Tibial artery (tissue), 4 donors: ENCODE results near the gene NTM.
A peak's percentile ranks its signal among the peaks of the same experiment; 100 is the strongest.

ENCODE experiments used
- DNase-seq, 2 donors: peaks; one replicate each; pipeline ENCODE4 v3.0.0-alpha.2; 2019
- H3K27ac ChIP-seq, 2 donors: fragments of 200-600 bp; sonication (generic) in 1 of 2; 1 replicate in 1 of 2; 2 replicates in 1 of 2; pipeline ENCODE4 v1.5.1; 2018 to 2019; ENCODE audit warnings: mild to moderate bottlenecking in 1 of 2
- H3K27me3 ChIP-seq, 2 donors: fragments of 200-600 bp; sonication (generic) in 1 of 2; one replicate each; pipeline versions ENCODE4 v1.5.1 to v1.6.0; 2016 to 2019
- H3K36me3 ChIP-seq, 3 donors: fragments of 200-600 bp; sonication (generic) in 2 of 3; one replicate each; pipeline ENCODE4 v1.5.1; 2016 to 2019; ENCODE audit warnings: mild to moderate bottlenecking in 2 of 3
- H3K4me1 ChIP-seq, 4 donors: fragments of 200-600 bp; sonication (generic) in 2 of 4; 1 replicate in 3 of 4; 2 replicates in 1 of 4; pipeline ENCODE4 v1.5.1; 2016 to 2019
- H3K4me3 ChIP-seq, 2 donors: fragments of 200-600 bp; sonication (generic) in 1 of 2; 1 replicate in 1 of 2; 2 replicates in 1 of 2; pipeline ENCODE4 v1.5.1; 2018 to 2019; ENCODE audit warnings: mild to moderate bottlenecking in 2 of 2
- H3K9me3 ChIP-seq, 3 donors: fragments of 200-600 bp; sonication (generic) in 1 of 3; one replicate each; pipeline ENCODE4 v1.5.1; 2016 to 2019
- CTCF ChIP-seq, 2 experiments: fragments of 200-600 bp in 1 of 2; fragments of 450-650 bp in 1 of 2; IDR thresholded peaks; one replicate each; pipeline ENCODE4 v1.5.1; 2017 to 2019; ENCODE audit warnings: antibody characterized with exemption in 2 of 2, mild to moderate bottlenecking in 1 of 2, moderate library complexity in 1 of 2
- intact Hi-C: fragments of 100-400 bp; cut with DNase I; formaldehyde crosslinking; loops from one replicate; pipeline ENCODE4 v1.15.0; 2023; ENCODE audit warnings: low total_unique reads

NTM gene

GRCh38 chr11:132119573-132119972 lies 749.2 kb downstream of the NTM start:
- H3K27ac ChIP-seq, result no peak overlapping the region
- peaks cover 0 to 9% of the 10 kb centered on the region in 2 donors for H3K27me3 ChIP-seq
- intact Hi-C loops, result no loop called here
- TF ChIP-seq CTCF (IDR thresholded peaks at IDR 0.05), result no peak
- H3K9me3 ChIP-seq, result no peaks in the 10 kb centered on the region
- H3K4me3 ChIP-seq, result no peak overlapping the region
- no peak for DNase-seq
- H3K36me3 ChIP-seq, result no peaks in the 10 kb centered on the region
- no peaks in the 10 kb centered on the region for H3K4me1 ChIP-seq

GRCh38 chr11:132122735-132123134 lies 752.3 kb downstream of the NTM start:
- Histone ChIP-seq H3K9me3 (no peaks in the 10 kb centered on the region), H3K4me1 (peaks cover 0 to 21% (median 14%) of the 10 kb centered on the region in 4 donors), H3K27me3 (peaks cover 0 to 12% of the 10 kb centered on the region in 2 donors), H3K4me3 (no peak overlapping the region), H3K36me3 (no peaks in the 10 kb centered on the region), H3K27ac (no peak overlapping the region)
- intact Hi-C loops, result no loop called here
- no peak for TF ChIP-seq CTCF (IDR thresholded peaks at IDR 0.05)
- no peak for DNase-seq

- TF ChIP-seq CTCF (IDR thresholded peaks at IDR 0.05), result no peak
- no peak overlapping the region for H3K27ac ChIP-seq
- no peaks in the 10 kb centered on the region for H3K36me3 ChIP-seq
- H3K9me3 ChIP-seq, result no peaks in the 10 kb centered on the region
- peaks cover 0 to 22% (median 14%) of the 10 kb centered on the region in 4 donors for H3K4me1 ChIP-seq
- no peak for DNase-seq
- intact Hi-C loops, result no loop called here
- H3K27me3 ChIP-seq, result peaks cover 0 to 11% of the 10 kb centered on the region in 2 donors
- H3K4me3 ChIP-seq, result no peak overlapping the region
Measured at GRCh38 chr11:132123449-132123848, 753.0 kb downstream of the NTM start.

- Histone ChIP-seq H3K27me3 (peaks cover 0 to 6% of the 10 kb centered on the region in 2 donors), H3K4me1 (peaks cover 0 to 22% (median 14%) of the 10 kb centered on the region in 4 donors), H3K36me3 (no peaks in the 10 kb centered on the region), H3K27ac (no peak overlapping the region), H3K9me3 (no peaks in the 10 kb centered on the region), H3K4me3 (no peak overlapping the region)
- intact Hi-C loops, result no loop called here
- TF ChIP-seq CTCF (IDR thresholded peaks at IDR 0.05), result no peak
- DNase-seq, result no peak
Measured at GRCh38 chr11:132123854-132124835, 753.7 kb downstream of the NTM start.

- no peaks in the 10 kb centered on the region for H3K36me3 ChIP-seq
- peak overlapping the region; percentile 30 to 45 for H3K4me3 ChIP-seq
- intact Hi-C loops, result no loop called here
- H3K9me3 ChIP-seq, result no peaks in the 10 kb centered on the region
- H3K27ac ChIP-seq, result peak overlapping the region in 1 of 2 donors; percentile 41
- no peak for DNase-seq
- H3K27me3 ChIP-seq, result peaks cover 0 to 6% of the 10 kb centered on the region in 2 donors
- TF ChIP-seq CTCF (IDR thresholded peaks at IDR 0.05), result no peak
- H3K4me1 ChIP-seq, result peaks cover 0 to 22% (median 14%) of the 10 kb centered on the region in 4 donors
Measured at GRCh38 chr11:132125988-132126871, 755.8 kb downstream of the NTM start.
